Activated naive CD4-positive, alpha-beta T cell (primary cell): ENCODE measurements around the gene DENND5A.
"Not testable (repeated sequence)": the region's sequence is repeated elsewhere in the genome, so short reads cannot be mapped to it uniquely, and the experiment has no call there.

Experiments used
- DNase-seq, 4 experiments: peaks; one replicate each; lab custom pipeline; 2025; lab: John Stamatoyannopoulos, UW

Gene DENND5A

DNA sequence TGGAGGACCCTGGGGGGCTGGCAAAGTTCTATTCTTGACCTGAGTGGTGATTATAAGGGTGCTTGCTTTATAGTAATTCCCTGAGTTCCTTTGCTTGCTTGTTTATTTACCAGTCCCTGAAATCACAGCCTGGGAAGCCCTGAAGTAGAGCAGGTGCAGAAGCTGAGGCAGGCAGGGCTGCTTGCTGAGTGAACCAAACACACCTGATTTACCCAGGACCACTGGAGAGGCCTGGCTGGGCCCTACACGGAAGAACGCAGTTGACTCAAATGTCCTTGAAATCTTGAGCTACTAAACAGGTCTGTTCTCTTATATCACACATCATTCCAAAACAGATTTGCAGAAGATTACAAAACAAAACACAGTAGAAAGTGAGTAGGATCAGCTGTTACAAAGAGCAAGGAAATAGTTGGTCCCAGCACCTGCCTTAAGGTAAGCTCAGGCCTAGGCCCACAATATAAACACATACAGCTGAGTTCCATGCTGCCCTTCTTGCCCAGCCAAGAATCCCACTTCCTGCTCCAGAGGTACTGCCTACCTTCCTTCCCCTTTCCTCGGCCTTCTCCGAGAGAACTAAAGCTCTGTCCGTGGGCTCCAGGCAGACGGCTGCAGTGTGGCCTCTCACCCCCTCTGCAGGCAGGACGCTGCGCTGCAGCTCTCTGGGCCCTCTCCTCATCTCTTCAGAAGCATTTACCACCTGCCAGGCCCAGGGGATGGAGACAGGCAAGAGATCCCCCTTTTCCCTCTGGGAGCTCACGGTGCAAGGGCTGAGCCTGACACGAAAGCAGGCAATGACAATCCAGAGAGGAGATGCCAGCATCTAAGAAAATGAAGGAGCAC lies 127.6 kb downstream of the DENND5A start:
- DNase-seq = peak; percentile 33 to 60 (median 44)

DNA sequence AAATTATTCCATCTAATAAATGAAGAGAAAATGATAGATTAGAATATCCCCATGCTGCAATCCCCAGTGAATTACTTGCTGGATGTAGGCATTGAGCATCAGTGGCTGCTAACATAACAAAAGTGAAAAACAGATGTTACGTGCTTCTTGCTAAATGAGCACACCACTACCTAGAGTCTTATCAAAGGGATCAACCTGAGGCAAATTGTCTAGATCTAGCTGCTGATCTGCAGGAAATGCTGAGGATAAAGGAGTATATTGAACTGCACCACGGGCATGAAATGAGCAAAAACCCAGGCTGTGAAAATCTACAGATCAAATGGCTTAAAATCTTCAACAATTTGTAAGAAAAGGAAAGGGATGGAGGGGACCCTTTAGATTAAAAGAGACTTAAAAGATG lies 128.4 kb downstream of the DENND5A start:
- DNase-seq = no peak

DNA sequence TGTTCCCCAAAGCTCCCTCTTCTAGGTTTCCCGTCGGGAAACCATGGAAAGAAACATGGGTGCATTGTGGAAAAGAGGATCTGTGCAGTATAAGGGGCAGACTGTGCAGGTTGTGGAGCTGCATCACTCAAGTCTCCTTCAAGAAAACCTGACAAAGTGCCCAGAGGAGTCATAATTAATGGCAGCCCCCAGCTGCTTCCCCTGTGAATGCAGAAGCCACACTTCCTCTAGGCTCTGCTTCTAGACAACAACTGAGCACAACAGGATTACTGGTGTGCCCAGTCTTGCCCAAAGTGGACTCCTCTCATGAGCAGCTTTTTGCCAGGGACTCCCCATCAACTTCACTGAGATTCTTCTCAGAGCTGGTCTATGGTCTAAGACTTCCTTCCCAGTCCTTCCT lies 131.2 kb downstream of the DENND5A start:
- DNase-seq = no peak

DNA sequence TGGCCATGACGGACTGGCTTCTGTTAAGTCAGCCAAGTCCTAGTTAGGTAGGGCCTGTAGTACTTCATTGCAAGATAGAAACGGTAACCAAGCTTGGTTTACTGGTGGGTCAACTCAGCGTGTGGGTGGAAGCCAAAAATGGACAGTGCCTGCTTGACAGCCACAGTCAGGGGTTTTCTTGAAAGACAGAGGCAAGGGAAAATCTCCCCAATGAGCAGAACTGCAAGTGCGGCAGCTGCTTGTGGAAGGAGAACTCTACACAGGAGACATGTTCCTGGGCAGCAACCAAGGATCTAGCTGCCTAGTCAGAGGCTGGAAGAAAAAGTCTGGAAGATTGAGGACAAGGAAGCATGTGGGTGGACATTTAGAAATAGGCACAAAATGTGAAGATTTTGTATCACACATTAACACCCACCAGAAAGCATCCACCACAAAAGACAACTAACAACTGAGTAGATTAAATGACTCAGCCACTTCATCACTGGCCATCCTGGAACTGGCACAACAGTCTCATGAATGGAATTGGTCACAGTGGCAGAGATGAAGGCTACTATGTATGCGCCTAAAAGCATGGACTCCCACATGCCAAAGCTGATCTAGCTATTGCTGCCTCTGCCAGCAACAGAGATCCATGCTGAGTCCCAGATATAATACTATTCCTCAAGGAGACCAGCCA lies 132.8 kb downstream of the DENND5A start:
- DNase-seq = no peak

DNA sequence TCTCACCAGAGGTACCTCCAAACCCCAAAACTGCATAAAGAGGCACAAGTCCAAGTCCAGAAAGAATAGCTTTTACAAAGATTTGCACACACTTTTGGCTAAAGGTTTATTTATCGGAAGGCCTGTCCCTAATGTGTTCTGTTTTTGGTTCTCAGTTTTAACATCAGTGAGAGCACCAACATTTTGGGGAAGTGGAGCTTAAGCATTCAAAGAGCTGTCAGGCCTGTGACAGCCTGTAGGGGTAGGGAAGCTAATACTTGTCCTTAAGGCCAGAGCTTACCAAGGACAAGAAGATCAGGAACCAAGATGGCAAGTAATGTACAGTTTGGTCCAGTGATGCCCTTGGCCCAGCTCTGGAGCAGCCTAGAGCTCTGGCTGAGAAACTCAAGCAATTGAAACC lies 134.9 kb downstream of the DENND5A start:
- DNase-seq = no peak

DNA sequence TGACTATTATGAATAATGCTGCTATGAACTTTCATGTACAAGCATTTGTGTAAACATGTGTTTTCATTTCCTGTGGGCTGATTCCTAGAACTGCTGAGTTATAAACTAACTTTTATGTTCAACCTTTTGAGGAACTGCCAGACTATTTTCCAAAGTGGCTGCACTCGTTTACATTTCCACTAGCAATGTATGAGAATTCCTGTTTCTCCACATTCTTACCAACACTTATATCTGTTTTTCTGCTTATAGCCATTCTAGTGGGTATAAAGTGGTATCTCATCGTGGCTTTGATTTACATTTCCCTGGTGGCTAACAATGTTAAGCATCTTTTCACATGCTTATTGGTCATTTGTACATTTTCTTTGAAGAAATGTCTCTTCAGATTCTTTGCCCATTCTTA lies 138.5 kb downstream of the DENND5A start:
- DNase-seq = no peak

DNA sequence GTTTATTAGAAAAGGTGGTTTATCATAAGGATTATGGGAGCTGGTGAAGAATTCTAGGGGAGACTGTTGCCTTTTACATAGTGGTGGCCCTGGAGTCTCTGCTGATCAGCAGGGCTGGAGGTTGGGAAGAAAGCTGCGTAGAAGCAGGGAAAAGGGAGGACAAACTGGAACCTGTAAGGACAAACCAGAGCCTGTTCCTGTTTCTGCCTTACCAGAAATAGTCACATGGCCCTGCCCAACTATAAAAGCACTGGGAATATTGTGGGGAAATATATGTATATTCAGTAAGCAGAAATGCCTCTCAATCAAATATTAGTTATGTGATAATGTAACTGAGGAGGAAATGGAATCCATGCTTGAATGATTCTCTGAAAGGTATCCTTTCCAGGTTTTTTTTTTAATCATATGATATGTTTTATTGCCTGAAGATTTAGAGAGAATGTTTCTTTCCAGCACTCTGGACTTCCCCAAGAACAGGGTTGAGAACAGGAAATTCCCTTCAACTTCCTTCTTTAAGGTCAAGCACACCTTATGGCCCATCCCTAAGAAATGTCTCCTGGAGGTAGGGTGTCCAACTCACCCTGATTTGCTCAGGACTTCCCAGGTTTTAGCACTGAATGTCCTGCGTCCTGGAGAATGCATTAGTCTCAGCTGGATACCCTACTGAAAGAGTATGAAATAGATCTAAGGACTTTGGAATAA lies 139.8 kb downstream of the DENND5A start:
- no peak for DNase-seq

DNA sequence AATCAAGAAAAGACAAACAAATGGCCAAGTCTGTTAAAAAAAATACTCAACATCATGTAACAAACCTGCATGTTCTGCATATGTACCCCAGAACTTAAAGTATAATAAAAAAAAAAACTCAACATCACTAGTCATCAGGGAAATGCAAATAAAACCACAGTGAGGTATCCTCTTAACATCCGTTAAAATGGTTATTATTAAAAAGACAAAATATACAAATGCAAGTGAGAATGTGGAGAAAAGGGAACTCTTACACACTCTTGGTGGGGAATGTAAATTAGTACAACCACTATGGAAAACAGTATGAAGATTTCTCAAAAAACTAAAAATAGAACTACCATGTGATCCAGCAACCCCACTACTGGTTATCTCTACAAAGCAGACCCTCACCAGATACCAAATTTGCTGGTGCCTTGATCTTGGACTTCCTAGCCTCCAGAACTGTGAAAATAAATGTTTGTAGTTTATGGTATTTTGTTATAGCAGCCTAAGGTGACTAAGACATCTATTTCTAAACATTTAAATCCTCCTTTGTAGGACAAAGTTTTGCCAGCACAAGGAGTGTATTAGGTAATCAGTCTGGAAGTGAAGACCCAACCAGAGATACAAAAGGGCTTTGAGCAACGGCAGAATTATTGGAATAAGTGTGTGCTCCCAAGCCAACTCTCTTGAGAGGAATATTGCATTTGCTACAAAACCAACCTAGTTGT lies 141.4 kb downstream of the DENND5A start:
- no peak for DNase-seq

DNA sequence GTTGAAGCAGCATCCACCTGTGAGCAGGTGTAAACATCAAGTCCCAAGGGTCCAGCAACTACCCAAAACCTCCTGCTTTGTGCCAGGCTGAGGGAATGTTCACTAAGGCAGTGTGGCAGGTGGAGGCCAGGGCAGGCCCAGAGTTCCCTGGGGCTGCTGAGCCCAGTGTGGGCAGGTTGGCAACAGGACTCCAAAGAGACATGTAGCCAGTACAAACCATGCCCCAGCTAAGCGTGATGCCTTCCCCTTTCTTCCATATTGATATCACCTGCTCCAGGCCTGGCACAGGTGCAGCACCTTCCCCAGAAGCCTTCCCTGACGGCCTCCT lies 143.7 kb downstream of the DENND5A start:
- no peak for DNase-seq

DNA sequence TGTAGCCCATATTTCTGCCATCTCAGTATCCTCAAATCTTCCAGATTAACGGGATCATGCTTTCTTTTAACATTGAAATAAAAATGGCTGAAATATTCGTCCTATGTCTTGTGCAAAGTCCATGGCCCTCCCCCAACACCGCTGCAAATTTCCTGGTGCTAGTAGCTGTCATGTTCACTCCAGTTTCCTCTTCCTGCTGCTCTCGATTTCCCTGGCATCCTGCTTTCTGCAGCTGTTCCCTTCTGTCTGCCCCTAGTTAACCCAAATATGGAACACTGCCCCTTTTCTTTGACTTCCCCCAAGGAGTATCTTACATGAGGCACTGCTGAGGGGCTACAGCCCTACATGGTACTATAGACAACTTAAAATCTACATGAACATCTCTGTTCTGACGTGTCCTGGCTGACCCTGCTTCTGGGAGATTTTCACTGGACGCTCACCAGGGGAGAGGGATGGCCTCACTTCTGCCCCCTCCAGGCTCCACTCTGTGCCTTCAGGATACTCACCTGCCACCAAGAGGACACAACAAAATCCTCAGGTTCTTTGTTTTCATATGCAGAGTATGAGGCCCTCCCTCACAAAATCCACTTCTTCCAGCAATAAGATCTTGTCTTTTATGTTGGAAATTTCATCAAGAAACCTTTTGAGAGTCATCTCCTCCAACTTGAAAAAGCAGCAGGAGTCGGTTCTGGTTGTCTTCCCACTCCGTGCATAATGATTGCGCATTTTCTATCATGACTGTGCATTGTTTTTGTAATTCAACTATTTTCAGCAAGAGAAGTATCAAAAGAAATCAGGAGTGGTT lies 144.3 kb downstream of the DENND5A start:
- no peak for DNase-seq

DNA sequence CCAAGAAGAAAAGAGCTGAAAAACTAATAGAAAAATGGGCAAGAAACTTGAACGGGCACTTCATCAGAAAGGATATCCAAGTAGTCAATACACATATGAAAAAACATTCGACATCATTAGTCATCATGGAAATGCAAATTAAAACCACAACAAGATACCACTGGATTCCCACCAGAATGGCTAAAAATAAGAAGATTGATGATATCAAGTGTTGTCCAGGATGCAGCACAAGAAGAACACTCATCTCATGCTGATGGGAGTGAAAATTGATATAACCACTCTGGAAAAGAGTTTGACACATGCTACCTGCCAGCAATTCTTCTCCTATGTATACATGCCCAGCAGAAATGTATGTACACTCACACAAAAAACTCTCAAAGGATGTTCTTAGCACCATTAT lies 146.9 kb downstream of the DENND5A start:
- DNase-seq = no peak

DNA sequence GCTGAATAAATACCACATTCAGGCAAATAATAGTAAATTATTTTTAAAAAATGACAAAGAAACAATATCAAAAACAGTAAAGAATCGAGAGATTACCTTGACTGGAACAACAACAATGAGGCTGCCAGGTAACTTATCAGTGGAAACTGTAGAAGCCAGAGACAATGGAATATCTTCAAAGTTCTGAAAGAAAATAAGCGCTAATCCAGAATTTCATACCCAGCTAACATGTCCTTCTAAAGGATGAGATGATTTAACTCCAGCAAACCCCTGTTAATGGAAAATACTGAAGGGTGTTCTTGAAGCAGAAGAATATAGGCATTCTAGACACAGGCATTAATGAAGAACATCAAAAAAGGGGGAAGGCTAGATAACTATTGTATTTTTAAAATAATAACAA lies 153.1 kb downstream of the DENND5A start:
- DNase-seq = no peak

DNA sequence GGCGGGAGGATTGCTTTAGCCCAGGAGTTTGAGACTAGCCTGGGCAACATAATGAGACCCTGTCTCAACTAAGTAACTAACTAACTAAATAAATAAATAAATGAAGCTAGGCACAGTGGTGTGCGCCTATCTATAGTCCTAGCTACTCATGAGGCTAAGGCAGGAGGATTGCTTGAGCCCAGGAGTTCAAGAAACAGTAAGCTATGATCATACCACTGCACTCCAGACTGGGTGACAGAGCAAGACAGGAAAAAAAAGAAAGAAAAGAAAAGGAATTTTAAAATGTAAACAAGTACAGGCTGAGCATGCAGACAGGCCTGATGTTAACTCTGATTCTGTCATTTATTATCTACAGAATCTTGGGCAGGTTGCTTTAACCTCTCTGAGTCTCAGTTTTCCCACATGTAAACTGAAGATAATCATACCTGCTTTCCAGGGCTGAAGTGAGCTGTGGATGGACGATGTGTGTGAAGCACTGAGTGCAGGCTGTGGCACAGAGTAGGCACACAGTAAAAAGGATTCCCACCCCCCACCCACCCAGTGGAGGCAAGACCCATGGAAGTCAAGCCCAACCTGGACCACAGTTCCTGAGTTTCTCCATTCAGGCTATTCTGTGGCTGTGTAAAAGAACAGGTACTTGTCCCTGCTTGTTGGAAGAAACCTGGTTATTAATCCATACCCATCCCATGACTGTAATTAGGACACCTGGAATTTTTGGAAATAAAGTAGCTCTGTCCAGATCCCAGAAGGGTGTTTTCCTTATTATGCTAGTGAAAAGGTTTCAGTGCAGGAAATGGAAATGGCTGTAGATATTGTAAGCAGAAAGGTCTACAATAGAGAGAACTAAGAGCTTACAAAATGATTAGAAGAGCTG lies 155.1 kb downstream of the DENND5A start:
- DNase-seq = no peak

DNA sequence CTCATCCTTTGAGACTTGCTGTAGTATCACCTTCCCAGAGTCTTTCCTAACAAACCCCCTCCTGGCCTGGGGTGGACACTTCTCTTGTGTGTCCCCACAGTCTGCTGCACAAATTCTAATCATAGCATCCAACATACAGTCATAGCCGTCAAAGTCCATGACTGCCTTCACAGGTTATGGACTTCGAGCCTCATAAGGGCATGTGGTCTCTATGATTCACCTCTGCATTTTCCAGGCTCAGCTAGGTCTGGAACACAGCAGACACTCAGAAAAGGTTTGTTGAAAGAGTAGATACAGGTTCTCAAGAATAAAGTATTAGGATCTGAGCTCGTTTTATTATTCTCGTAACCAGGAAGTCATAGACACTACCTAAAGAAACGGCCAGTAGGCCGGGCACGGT lies 160.6 kb downstream of the DENND5A start:
- DNase-seq = no peak

DNA sequence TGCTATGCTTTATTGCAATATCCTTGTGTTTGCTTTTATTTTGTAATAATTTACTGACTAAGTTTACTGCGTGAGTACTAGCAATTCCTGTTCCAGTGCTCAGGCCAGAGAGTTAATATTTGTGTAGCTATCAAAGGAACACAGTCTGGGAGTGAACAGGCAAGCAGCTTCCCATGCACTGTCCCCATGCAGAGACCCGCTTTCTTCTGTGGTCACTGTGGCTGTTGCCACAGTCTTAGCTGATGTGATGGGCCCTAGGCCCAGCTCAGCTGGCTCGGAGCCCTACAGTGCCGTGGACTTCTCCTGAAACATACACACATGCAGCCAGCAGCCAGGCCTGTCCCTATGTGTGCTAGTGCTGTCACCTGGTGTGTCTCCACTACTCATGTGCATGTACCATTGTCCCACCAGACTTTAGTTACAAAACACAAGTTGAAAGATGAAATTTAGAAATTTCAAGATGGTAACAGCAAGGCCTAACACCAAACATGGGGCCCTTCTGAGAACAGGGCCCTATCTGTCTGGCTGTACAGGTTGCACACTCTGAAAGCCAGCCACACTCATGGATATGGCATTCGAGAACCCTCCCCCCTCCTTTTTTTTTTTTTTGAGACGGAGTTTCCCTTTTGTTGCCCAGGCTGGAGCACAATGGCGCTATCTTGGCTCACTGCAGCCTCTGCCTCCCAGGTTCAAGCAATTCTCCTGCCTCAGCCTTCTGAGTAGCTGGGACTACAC lies 161.4 kb downstream of the DENND5A start:
- DNase-seq = no peak

DNA sequence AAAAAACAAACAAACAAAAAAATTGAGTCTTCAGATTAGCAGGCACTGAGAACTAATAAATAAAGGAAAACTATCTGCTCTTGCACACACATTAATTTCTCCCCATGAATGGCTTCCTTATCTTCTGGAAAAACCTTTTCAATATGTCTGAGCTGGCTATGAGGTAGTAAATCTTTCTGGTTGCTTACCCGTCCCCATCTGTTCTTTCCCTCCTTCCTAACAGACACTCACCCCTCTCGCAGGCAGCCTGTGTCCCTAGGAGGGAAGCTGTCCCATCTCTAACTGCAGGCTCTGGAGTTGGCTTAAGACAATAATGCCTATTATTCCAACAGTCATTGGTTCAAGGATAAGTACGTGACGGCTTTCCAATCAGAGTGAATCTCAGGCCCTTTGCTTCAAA lies 165.5 kb downstream of the DENND5A start:
- DNase-seq = no peak

DNA sequence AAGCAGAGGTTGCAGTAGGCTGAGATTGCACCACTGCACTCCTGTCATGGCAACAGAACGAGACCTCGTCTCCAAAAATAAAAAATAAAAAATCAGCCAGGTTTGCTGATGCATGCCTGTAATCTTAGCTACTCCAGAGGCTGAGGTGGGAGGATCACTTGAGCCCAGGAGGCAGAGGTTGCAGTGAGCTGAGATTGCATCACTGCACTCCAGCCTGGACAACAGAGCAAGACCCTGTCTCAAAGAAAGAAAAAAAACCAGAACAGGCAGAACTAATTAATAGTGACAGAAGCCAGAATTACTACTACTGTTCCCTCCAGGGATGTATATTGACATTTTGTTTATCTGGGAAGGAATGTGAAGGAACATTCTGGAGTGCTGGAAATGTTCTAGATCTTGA lies 166.7 kb downstream of the DENND5A start:
- DNase-seq = not testable (repeated sequence)

DNA sequence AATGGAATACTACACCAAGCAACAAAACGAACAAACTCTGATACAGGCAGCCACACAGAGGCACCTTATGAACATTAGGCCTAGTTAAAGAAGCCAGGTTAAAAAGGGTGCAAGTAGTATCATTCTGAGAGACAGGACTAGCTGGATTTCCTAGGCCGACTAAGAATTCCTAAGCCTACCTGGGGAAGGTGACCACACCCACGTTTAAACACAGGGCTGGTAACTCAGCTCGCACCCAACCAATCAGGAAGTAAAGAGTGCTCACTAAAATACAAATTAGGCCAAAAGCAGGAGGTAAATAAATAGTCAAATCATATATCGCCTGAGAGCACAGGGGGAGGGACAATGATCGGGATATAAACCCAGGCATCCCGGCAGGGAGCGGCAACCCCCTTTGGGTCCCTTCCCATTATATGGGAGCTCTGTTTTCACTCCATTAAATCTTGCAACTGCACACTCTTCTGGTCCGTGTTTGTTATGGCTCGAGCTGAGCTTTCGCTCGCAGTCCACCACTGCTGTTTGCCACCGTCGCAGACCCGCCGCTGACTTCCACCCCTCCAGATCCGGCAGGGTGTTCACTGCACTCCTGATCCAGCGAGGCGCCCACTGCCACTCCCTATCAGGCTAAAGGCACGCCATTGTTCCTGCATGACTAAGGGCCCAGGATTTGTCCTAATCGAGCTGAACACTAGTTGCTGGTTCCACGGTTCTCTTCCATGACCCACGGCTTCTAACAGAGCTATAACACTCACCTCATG lies 167.8 kb downstream of the DENND5A start:
- DNase-seq = not testable (repeated sequence)

DNA sequence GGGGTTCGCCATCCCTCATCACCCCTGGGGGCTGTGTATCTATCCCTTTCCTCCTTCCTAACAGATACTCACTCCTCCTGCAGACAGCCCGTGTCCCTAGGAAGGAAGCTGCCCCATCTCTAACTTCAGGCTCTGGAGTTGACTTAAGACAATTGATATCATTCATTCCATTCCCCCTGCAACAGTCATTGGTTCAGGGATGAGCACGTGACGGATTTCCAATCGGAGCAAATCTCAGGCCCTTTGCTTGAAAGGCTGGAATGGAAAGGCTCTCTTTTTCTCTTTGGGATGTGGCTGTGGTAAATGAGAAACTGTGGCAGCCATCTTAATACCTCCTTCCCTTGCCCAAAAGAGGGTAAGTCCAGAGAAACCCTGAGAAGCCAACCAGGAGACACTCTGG lies 168.7 kb downstream of the DENND5A start:
- no peak for DNase-seq
